ENCODE results near the gene IFFO2. TPM values are rescaled to one million over a fixed set of nuclear protein-coding genes. Genes with fewer than 3 reads are reported as not detected.

The IFFO2 gene
- total RNA-seq, 2 experiments from 2014 or later: 48.3 to 62.7 TPM

DNA sequence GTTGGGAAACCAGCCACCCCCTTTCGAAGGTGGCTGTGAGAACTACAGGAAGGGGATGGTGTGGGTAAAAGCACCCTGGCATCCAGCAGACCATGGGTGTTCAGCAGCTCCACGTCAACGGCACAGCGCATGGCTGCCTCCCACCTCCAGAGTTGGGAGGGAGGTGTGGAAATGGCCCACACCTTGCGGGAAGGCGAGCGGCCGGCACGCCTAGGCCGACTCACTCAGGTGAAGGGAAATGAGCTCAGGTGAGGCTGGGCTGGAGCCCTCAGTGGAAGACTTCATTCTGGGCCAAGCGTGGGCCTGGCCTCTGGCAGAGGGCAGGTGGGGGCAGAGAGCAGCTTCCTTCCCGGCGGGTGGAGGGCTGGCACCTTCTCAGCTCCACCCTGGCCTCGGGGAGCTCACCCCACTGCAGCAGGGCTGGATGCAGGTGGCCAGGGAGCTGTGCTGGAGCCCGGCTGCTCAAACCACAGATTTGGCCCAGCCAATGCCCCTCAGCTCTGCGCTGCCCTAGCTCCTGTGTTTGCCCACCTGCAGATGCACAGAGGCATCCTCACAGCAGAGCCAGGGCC is 29.3 kb downstream of the IFFO2 start:
- intact Hi-C loops (cut with DNase I, micrococcal nuclease): loop anchor here in 1 of 2 experiments (2.0 to 10.0 kb wide), 2 partner anchors 74 to 1492 kb away; partner anchors contain the start of gene RCC2
- Mint-ChIP-seq H3K27ac (peak overlapping the region; percentile 99), H3K4me1 (peaks cover 93% of the 10 kb centered on the region), H3K36me3 (ENCODE audit: low read depth) (peaks cover 8% of the 10 kb centered on the region), H3K27me3 (no peaks in the 10 kb centered on the region), H3K4me3 (peak overlapping the region; percentile 69), H3K9me3 (ENCODE audit: low read depth) (peaks cover 2% of the 10 kb centered on the region)
- ATAC-seq (peak; percentile 52), DNase-seq (peak; percentile 71)
- POLR2A ChIA-PET: interaction anchor here (0.6 to 3.4 kb wide), 15 partner anchors 8 to 1976 kb away, joined by 3 to 43 read pairs (median 5); partner anchors contain the start of genes ALDH4A1 and IFFO2
- CTCF ChIA-PET: interaction anchor here (1.1 to 8.2 kb wide), 9 partner anchors 10 to 82 kb away, joined by 3 to 66 read pairs (median 3); no protein-coding TSS in a partner anchor

DNA sequence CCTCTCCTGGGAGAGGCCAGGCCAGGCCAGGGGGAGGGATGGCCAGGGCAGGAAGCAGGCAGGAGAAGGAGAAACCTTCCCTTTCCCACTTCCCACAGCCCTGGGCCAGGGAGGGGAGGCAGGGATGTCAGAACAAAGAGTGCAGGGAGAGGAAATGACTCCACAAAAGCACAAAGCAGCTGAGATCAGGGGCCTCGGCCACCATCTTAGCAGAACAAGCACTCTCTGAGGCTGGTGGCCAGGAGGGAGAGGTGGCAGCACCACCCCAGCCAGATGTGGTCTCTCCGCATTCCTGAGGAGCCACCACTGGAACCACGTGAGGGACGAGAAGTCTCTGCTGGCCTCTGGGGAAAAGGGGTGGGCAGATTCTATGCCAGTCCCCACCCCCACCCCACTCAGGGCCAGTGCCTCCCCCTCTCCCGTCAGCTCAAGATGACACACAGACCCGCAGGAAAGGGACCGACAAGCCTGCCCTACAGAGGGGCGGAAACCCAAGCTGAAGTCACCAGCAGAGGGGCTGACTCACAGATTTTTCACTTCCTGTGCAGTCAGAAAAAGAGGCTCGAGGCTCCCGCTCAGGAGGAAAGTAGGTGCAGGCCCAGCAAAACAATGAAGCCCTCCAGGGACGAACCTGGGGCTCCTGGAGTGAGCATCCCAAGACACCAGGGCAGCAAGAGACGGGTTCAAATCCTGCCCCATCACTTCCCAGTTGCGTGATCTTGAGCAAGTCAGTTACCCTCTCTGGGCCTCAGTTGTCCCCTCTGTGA is 30.0 kb downstream of the IFFO2 start:
- CTCF ChIA-PET: interaction anchor here (0.6 to 8.2 kb wide), 9 partner anchors 9 to 405 kb away, joined by 3 to 66 read pairs (median 3); no protein-coding TSS in a partner anchor
- Mint-ChIP-seq H3K27ac (peak overlapping the region; percentile 99), H3K4me1 (peaks cover 92% of the 10 kb centered on the region), H3K36me3 (ENCODE audit: low read depth) (peaks cover 8% of the 10 kb centered on the region), H3K9me3 (ENCODE audit: low read depth) (peaks cover 2% of the 10 kb centered on the region), H3K27me3 (no peaks in the 10 kb centered on the region), H3K4me3 (peak overlapping the region; percentile 69)
- peak; percentile 94 for DNase-seq
- ATAC-seq: peak; percentile 89
- intact Hi-C loops (cut with DNase I, micrococcal nuclease): loop anchor here (1.0 to 10.0 kb wide), 8 partner anchors 24 to 1492 kb away; partner anchors contain the start of genes ALDH4A1 (in 1 of the 2), EMC1 (in 1 of the 2), IFFO2 (in 1 of the 2) and MRTO4 (in 1 of the 2)
- POLR2A ChIA-PET: interaction anchor here (0.6 to 3.4 kb wide), 14 partner anchors 9 to 1975 kb away, joined by 3 to 43 read pairs (median 5); partner anchors contain the start of genes ALDH4A1 and IFFO2

DNA sequence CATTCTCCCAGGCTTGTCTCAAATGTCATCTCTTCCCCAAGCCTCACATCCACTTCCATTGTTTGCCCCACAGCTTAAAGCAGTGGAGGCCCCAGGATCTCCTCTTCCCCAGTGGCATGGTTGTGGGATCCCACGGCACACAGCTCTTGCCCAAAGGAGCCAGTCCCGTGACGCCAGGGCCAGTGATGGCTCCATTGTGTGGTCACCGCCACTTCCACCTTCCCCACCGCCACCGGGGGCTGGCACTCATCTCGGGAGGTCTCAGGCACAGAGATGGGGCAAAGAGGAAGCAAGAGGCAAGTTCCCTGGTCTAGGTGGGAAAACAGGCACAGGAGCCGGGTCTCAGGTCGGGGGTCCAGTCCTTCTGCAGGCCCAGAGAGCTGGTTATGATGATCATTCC is 31.2 kb downstream of the IFFO2 start:
- Mint-ChIP-seq H3K27ac (peak overlapping the region; percentile 91), H3K27me3 (no peaks in the 10 kb centered on the region), H3K36me3 (ENCODE audit: low read depth) (peaks cover 8% of the 10 kb centered on the region), H3K4me1 (peaks cover 83% of the 10 kb centered on the region), H3K4me3 (peak overlapping the region; percentile 31), H3K9me3 (ENCODE audit: low read depth) (peaks cover 2% of the 10 kb centered on the region)
- intact Hi-C loops (cut with DNase I, micrococcal nuclease): loop anchor here in 1 of 2 experiments (10.0 kb wide), 1 partner anchor 1490 kb away; the partner anchor contains the start of gene RCC2
- POLR2A ChIA-PET: interaction anchor here (3.4 kb wide), 1 partner anchor 31 kb away, joined by 41 read pairs; the partner anchor contains the start of gene IFFO2
- ATAC-seq (no peak), DNase-seq (no peak)
- CTCF ChIA-PET: interaction anchor here (0.8 to 8.2 kb wide), 5 partner anchors 12 to 162 kb away, joined by 3 to 66 read pairs (median 26); no protein-coding TSS in a partner anchor

DNA sequence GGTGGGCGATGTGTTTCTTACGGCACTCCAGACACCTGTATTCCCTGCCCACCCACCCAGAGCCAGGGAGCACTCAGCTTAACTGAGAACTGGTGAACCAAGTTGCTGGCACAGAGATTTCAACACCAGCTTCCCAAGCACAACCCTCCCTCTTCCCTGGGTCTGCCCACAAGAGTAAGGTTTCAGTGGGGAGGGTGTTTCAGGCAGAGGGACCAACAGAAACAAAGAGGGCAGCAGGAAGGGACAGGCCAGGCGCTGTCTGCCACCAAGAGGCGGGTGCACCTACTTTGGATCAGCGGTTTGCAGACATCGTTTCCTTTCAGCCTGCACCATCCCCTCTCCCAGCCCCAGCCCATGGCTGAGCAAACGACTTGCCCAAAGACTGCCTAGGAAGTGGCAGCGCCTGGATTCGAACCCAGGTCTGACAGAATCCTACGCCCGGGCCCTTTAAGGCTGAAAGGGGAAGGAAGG is 32.2 kb downstream of the IFFO2 start:
- ATAC-seq (no peak), DNase-seq (peak; percentile 32)
- Mint-ChIP-seq H3K27ac (peak overlapping the region; percentile 91), H3K4me3 (no peak overlapping the region), H3K9me3 (ENCODE audit: low read depth) (peaks cover 2% of the 10 kb centered on the region), H3K4me1 (peaks cover 73% of the 10 kb centered on the region), H3K27me3 (no peaks in the 10 kb centered on the region), H3K36me3 (ENCODE audit: low read depth) (peaks cover 10% of the 10 kb centered on the region)
- intact Hi-C loops (cut with DNase I, micrococcal nuclease): loop anchor here (1.0 to 10.0 kb wide), 2 partner anchors 10 to 1489 kb away; partner anchors contain the start of gene RCC2 (in 1 of the 2)
- CTCF ChIA-PET: interaction anchor here (0.6 to 8.2 kb wide), 8 partner anchors 11 to 200 kb away, joined by 3 to 66 read pairs (median 4); no protein-coding TSS in a partner anchor
- POLR2A ChIA-PET: interaction anchor here (1.2 kb wide), 1 partner anchor 32 kb away, joined by 3 read pairs; no protein-coding TSS in a partner anchor

DNA sequence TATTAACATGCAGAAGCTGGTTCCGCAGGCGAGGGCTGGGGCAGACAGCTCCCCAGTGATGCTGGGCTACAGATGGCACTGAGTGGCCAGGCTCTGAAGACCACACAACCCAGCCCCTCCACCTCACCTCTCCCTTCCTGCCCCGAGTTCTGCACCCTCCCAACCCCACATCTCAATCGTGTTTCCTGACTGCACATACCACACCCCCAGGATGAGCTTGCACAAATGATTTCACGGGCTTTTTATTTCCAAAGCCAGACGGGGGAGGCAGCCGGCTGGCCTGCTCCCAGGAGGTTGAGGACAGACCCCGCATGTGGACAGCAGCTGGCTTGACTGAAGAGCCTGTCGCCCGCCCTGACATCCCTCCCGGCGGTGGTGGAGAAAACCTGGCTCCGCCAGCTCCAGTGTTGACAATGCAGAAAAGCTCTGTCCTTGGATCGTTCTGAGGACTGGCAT is 32.7 kb downstream of the IFFO2 start:
- POLR2A ChIA-PET: interaction anchor here (1.2 kb wide), 1 partner anchor 32 kb away, joined by 3 read pairs; no protein-coding TSS in a partner anchor
- H3K4me3 Mint-ChIP-seq: no peak overlapping the region
- CTCF ChIA-PET: interaction anchor here (0.6 to 8.2 kb wide), 8 partner anchors 10 to 201 kb away, joined by 3 to 66 read pairs (median 4); no protein-coding TSS in a partner anchor

DNA sequence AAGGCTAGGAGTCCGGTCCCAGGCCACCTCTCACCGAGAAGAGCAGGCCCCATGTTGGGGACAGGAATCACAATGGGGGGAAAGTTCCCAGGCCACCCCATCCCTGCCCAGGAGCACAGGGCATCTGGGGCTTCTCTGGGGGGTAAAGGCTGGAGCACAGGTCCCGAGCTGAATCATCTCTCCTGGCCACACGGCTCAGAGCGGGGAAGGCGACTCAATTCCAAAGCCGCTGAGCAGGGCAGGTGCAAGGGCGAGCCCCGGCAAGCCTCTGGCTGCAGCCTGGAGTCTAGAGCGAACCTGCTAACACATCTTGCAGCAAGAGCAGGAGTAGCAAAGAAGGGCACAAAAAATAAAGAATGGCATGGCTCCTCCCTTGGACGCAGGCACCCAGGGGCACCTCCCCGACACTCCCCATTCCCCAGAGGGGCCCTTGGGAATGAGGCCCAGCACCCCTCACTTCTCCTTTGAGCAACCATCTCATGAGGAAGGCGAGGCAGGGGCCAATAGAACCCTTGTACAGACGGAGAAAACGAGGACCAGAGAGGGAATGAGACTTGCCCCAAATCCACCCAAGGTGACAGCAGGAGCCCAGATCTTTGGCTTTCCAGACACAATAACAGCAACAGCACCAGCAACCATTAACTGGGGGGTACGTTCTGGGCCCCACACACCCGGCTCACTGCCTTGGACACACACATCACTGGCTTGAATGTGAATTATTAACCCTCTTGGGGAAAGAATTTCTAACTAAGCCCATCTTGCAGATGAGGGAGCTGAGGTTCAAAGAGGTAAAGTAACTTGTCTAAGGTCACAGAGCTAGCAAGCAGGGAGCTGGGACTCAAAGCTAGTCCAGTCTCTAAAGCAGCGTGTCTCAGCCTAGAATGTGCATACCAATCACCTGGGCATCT is 33.4 kb downstream of the IFFO2 start:
- Mint-ChIP-seq H3K4me3 (no peak overlapping the region), H3K27me3 (no peaks in the 10 kb centered on the region), H3K4me1 (peaks cover 62% of the 10 kb centered on the region), H3K36me3 (ENCODE audit: low read depth) (peaks cover 13% of the 10 kb centered on the region), H3K9me3 (ENCODE audit: low read depth) (peaks cover 2% of the 10 kb centered on the region), H3K27ac (peak overlapping the region; percentile 70)
- intact Hi-C loops (cut with DNase I, micrococcal nuclease): loop anchor here in 1 of 2 experiments (10.0 kb wide), 1 partner anchor 1488 kb away; the partner anchor contains the start of gene RCC2
- ChIA-PET POLR2A (interaction anchor here (1.2 kb wide), 1 partner anchor 33 kb away, joined by 3 read pairs; no protein-coding TSS in a partner anchor), CTCF (interaction anchor here (0.9 to 8.2 kb wide), 7 partner anchors 10 to 150 kb away, joined by 3 to 66 read pairs (median 4); no protein-coding TSS in a partner anchor)
- DNase-seq (no peak), ATAC-seq (no peak)

More for the DNA sequence above, 32.7 kb downstream of the IFFO2 start:
- Mint-ChIP-seq H3K4me1 (peaks cover 68% of the 10 kb centered on the region), H3K9me3 (ENCODE audit: low read depth) (peaks cover 2% of the 10 kb centered on the region), H3K27ac (peak overlapping the region; percentile 70), H3K27me3 (no peaks in the 10 kb centered on the region), H3K36me3 (ENCODE audit: low read depth) (peaks cover 10% of the 10 kb centered on the region)
- no peak for ATAC-seq
- intact Hi-C loops (cut with DNase I, micrococcal nuclease): loop anchor here (1.0 to 10.0 kb wide), 2 partner anchors 9 to 1489 kb away; partner anchors contain the start of gene RCC2 (in 1 of the 2)
- peak; percentile 40 for DNase-seq

DNA sequence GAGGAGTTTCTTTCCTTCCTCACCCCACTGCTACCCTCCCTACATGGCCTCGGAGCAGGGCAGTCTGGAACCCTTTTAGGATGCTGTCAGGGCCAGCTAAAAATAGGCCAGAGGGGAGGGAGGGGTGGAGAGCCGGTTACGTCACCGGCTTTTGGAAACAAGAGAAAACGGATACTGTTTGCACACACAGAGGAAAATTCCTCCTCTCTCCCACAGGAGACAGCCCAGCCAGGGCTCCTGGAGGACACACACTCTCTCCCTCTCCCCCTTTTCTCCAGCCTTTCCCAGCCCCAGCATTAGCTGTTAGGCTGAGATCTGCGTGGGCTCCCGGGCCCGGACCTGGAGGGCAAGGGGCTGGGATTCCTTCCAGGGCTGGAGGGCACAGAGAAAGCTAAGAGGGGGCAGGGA is 34.2 kb downstream of the IFFO2 start:
- POLR2A ChIA-PET: no interaction called here
- Mint-ChIP-seq H3K36me3 (ENCODE audit: low read depth) (peaks cover 18% of the 10 kb centered on the region), H3K4me3 (no peak overlapping the region), H3K27me3 (no peaks in the 10 kb centered on the region), H3K4me1 (peaks cover 55% of the 10 kb centered on the region), H3K9me3 (ENCODE audit: low read depth) (peaks cover 2% of the 10 kb centered on the region), H3K27ac (no peak overlapping the region)
- CTCF ChIA-PET: interaction anchor here (0.6 to 8.2 kb wide), 3 partner anchors 9 to 152 kb away, joined by 3 to 62 read pairs (median 4); no protein-coding TSS in a partner anchor
- no peak for DNase-seq
- no peak for ATAC-seq
- intact Hi-C loops (cut with DNase I, micrococcal nuclease): loop anchor here in 1 of 2 experiments (10.0 kb wide), 1 partner anchor 1488 kb away; the partner anchor contains the start of gene RCC2

DNA sequence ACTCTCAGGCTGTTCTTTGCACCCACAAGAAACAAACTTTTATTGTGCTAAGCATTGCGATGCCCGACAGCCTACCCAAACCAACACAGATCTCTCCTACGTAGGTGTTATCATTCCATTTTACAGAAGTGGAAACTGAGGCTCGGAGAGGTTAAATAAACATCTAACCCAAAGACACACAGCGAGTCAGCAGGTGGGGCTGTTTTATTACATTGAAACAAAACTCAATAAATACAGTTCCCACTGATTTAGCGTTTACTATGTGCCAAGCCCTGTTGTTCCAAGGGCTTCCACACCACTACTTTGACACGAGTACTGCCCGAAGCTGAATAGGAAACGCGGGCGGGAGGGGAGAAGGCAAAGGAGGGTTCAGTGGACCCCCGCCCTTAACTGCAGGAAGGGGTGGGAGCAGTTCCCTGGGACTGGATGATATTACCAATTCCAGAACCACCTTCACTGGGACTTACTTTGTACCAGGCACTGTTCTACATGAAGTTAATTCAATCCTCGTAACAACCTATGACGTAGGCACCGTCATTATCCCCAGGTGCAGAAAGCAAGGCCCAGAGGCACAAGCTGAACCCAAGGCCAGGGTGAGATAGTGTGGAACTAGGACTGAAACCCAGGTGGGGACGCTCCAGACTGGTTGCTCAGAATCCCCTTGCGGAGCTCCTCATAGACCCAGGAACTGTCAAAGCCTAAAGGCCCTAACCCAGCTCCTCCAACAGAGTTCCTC is 34.8 kb downstream of the IFFO2 start:
- peak overlapping the region; percentile 19 for H3K27ac Mint-ChIP-seq
- peaks cover 49% of the 10 kb centered on the region for H3K4me1 Mint-ChIP-seq
- ATAC-seq: no peak
- no peaks in the 10 kb centered on the region for H3K27me3 Mint-ChIP-seq
- ChIA-PET CTCF (interaction anchor here (0.6 to 8.2 kb wide), 7 partner anchors 8 to 168 kb away, joined by 3 to 62 read pairs (median 4); no protein-coding TSS in a partner anchor), POLR2A (no interaction called here)
- intact Hi-C loops (cut with DNase I, micrococcal nuclease): loop anchor here in 1 of 2 experiments (10.0 kb wide), 1 partner anchor 1487 kb away; the partner anchor contains the start of gene RCC2
- peaks cover 18% of the 10 kb centered on the region for H3K36me3 Mint-ChIP-seq (ENCODE audit: low read depth)
- H3K9me3 Mint-ChIP-seq (ENCODE audit: low read depth): peaks cover 2% of the 10 kb centered on the region
- H3K4me3 Mint-ChIP-seq: no peak overlapping the region
- no peak for DNase-seq

DNA sequence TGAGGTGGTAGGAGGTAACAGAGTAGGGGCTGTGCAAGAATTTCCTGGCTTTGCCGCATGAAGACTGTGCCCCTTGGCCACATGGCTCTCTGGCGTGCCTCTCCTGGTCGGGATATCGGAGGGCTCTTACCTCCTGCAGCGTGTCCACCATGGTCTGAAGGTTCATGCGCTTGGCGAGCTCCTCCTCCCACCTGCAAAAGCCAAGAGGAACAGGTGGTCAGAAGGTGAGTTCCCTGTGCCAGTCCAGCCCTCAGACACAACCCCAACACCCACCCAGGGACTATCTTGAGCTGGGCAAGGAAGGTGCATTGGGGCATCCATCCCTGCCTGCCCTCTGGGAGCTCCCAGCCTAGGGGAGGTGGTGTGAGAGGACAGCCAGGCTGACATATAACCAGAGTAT is 35.5 kb downstream of the IFFO2 start:
- intact Hi-C loops (cut with DNase I, micrococcal nuclease): loop anchor here in 1 of 2 experiments (10.0 kb wide), 1 partner anchor 1486 kb away; the partner anchor contains the start of gene RCC2
- no peak for ATAC-seq

More for the DNA sequence above, 35.5 kb downstream of the IFFO2 start:
- peaks cover 43% of the 10 kb centered on the region for H3K4me1 Mint-ChIP-seq
- H3K27ac Mint-ChIP-seq: no peak overlapping the region
- ChIA-PET CTCF (interaction anchor here (0.6 to 1.1 kb wide), 5 partner anchors 9 to 169 kb away, joined by 3 to 5 read pairs (median 3); no protein-coding TSS in a partner anchor), POLR2A (no interaction called here)
- H3K36me3 Mint-ChIP-seq (ENCODE audit: low read depth): peaks cover 22% of the 10 kb centered on the region
- H3K27me3 Mint-ChIP-seq: no peaks in the 10 kb centered on the region
- H3K9me3 Mint-ChIP-seq (ENCODE audit: low read depth): peaks cover 2% of the 10 kb centered on the region
- no peak for DNase-seq
- no peak overlapping the region for H3K4me3 Mint-ChIP-seq

Measured in activated CD4-positive, alpha-beta T cell treated with anti-CD3 and anti-CD28 coated beads for 36 hours (primary cell).